Prostate gland (tissue), 2 donors: ENCODE measurements around the gene SPATA31E1.

Source experiments
- POLR2A ChIP-seq: fragments of 450-650 bp; IDR thresholded peaks from one replicate; pipeline ENCODE4 v1.6.1; 2016; ENCODE audit warnings: antibody characterized with exemption, mild to moderate bottlenecking
- TF ChIP-seq, protein P1 (sequence below), 4 experiments: fragments of 200-600 bp in 2 of 4; fragments of 450-650 bp in 2 of 4; sonication (generic) in 2 of 4; IDR thresholded peaks; 1 replicate in 3 of 4; 2 replicates in 1 of 4; pipeline ENCODE4 v1.5.1; 2016 to 2019; ENCODE audit warnings: antibody characterized with exemption in 4 of 4, mild to moderate bottlenecking in 2 of 4, moderate library complexity in 2 of 4

- TF ChIP-seq, protein P1, sequence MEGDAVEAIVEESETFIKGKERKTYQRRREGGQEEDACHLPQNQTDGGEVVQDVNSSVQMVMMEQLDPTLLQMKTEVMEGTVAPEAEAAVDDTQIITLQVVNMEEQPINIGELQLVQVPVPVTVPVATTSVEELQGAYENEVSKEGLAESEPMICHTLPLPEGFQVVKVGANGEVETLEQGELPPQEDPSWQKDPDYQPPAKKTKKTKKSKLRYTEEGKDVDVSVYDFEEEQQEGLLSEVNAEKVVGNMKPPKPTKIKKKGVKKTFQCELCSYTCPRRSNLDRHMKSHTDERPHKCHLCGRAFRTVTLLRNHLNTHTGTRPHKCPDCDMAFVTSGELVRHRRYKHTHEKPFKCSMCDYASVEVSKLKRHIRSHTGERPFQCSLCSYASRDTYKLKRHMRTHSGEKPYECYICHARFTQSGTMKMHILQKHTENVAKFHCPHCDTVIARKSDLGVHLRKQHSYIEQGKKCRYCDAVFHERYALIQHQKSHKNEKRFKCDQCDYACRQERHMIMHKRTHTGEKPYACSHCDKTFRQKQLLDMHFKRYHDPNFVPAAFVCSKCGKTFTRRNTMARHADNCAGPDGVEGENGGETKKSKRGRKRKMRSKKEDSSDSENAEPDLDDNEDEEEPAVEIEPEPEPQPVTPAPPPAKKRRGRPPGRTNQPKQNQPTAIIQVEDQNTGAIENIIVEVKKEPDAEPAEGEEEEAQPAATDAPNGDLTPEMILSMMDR (IDR thresholded peaks at IDR 0.05) = no peak
- TF ChIP-seq POLR2A = no peak
Measured at GRCh38 chr9:87885484-87886189, 3.0 kb downstream of the SPATA31E1 start.
